ENCODE measurements around the gene FADS3.

Gene FADS3

DNA sequence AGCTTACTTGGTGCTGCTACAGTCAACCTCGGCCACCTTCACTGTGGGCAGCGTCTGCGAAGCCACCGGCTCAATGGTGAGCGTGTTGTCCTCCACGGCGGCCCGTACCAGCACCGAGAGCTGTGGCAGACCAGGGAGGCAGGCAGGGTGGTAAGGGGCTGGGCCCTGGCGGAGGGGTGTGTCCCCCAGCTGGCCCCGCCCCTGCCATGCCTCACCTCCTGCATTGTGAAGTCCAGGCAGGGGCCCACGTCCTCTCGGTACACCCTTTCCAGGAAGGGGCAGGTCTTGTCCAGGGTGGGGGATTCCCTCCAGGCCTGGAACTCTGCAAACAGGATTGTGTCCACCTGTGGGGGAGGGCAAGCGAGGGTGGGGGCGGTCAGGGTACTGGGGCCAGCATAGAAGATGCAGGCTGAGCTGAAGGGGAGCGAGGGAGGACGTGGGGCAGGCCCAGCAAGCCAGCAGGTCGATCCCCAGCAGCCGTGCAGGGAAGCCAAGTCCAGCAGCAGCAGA, 13.2 kb upstream of the FADS3 start:
- H3K4me1 ChIP-seq (ENCODE audit: control insufficient read depth, low read depth, low read length): peaks cover 11% of the 10 kb centered on the region
- H3K4me3 ChIP-seq (ENCODE audit: low read length): peak overlapping the region; percentile 43
- H3K9ac ChIP-seq (ENCODE audit: low read length): no peak overlapping the region
- H3K27me3 ChIP-seq (ENCODE audit: control insufficient read depth, insufficient read depth, low read length): no peaks in the 10 kb centered on the region
- no peaks in the 10 kb centered on the region for H3K36me3 ChIP-seq (ENCODE audit: control insufficient read depth, low read depth, low read length)
- no peak overlapping the region for H3K27ac ChIP-seq (ENCODE audit: low read length)
- no peaks in the 10 kb centered on the region for H3K9me3 ChIP-seq (ENCODE audit: control insufficient read depth, low read depth, low read length)

DNA sequence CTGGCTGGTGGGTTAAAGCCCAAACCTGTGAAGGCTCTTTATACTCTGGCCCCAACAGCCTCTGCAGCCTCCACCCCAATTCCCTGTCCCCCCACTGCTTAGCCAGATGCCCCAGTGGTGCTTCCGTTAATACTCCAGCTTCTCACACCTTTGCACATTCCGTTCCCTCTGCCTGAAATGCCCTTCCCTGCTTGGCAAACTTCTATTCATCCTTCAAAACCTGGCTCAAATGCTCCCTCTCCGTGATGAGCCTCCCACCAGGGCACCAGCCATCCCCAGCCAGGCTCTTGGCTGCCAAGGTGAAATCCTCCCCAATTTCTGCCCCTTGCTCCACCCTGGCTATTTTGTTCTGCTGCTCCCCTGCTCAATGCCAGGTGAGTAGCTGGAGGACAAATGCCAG, 12.5 kb upstream of the FADS3 start:
- Histone ChIP-seq H3K4me3 (ENCODE audit: low read length) (peak overlapping the region; percentile 43), H3K4me1 (ENCODE audit: control insufficient read depth, low read depth, low read length) (peaks cover 10% of the 10 kb centered on the region), H3K9ac (ENCODE audit: low read length) (no peak overlapping the region), H3K9me3 (ENCODE audit: control insufficient read depth, low read depth, low read length) (no peaks in the 10 kb centered on the region), H3K36me3 (ENCODE audit: control insufficient read depth, low read depth, low read length) (no peaks in the 10 kb centered on the region), H3K27me3 (ENCODE audit: control insufficient read depth, insufficient read depth, low read length) (no peaks in the 10 kb centered on the region), H3K27ac (ENCODE audit: low read length) (no peak overlapping the region)

DNA sequence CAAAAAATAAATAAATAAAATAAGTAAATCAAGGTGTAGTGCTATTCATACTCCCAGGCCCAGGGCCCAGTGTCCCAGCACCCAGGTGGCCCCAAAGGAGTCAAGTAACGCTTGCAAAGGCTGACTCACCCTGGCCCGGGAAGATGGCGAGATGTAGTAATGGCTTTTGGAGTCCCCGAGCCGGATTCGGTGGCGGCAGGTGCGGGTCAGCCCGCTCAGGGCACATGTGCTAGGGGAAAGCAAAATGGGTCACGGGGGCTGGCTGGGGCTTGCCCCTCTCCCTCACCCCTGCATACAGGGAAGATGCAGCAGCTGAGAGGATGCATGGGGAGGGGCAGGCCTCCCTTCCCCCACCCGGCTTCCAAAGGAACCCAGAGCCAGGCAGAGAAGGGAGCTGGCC, 11.0 kb upstream of the FADS3 start:
- Histone ChIP-seq H3K9ac (ENCODE audit: low read length) (no peak overlapping the region), H3K27me3 (ENCODE audit: control insufficient read depth, insufficient read depth, low read length) (no peaks in the 10 kb centered on the region), H3K9me3 (ENCODE audit: control insufficient read depth, low read depth, low read length) (no peaks in the 10 kb centered on the region), H3K36me3 (ENCODE audit: control insufficient read depth, low read depth, low read length) (no peaks in the 10 kb centered on the region), H3K4me3 (ENCODE audit: low read length) (no peak overlapping the region), H3K4me1 (ENCODE audit: control insufficient read depth, low read depth, low read length) (peaks cover 4% of the 10 kb centered on the region), H3K27ac (ENCODE audit: low read length) (no peak overlapping the region)

DNA sequence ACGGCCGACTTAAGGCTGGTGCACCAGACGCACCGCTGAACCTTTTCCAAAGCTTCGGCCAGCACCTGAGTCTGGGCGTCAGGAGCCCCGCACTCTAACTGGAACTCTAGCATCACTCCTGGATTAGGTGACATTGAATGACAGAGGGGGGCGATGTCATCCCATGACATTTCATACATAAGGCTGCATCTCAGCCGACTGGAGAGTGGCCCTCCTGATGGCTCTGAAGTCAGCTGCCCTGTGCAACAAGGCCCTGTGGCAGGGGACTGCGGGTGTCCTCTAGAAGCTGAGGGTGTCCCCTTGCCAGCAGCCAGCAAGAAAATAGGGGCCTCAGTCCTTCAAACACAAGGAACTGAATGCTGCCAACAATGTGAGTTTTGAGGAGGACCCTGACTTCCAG, 10.1 kb upstream of the FADS3 start:
- Histone ChIP-seq H3K9ac (ENCODE audit: low read length) (no peak overlapping the region), H3K27me3 (ENCODE audit: control insufficient read depth, insufficient read depth, low read length) (no peaks in the 10 kb centered on the region), H3K4me3 (ENCODE audit: low read length) (no peak overlapping the region), H3K36me3 (ENCODE audit: control insufficient read depth, low read depth, low read length) (no peaks in the 10 kb centered on the region), H3K27ac (ENCODE audit: low read length) (no peak overlapping the region), H3K9me3 (ENCODE audit: control insufficient read depth, low read depth, low read length) (no peaks in the 10 kb centered on the region), H3K4me1 (ENCODE audit: control insufficient read depth, low read depth, low read length) (peaks cover 4% of the 10 kb centered on the region)

DNA sequence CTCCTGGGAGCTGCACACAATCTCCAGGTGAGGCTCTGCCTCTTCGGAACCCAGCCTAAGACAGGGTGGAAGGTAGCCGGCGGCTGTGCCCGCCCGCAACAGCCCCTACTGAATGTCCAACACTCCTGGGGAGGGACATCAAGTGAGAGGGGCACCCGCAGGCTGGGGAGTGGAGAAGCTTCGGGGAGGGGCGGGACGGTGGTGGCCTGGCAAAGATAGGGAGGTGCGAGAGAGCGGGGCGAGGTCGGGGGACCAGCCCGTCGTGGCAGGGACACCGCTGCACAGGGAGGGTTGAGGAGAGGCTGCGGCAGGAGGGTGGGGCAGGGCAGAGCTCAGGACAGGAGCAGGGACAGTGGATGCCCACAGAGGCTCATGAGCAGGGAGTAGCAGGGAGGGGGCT, 8.9 kb upstream of the FADS3 start:
- Histone ChIP-seq H3K4me3 (ENCODE audit: low read length) (no peak overlapping the region), H3K9me3 (ENCODE audit: control insufficient read depth, low read depth, low read length) (no peaks in the 10 kb centered on the region), H3K4me1 (ENCODE audit: control insufficient read depth, low read depth, low read length) (peaks cover 4% of the 10 kb centered on the region), H3K27ac (ENCODE audit: low read length) (no peak overlapping the region), H3K36me3 (ENCODE audit: control insufficient read depth, low read depth, low read length) (no peaks in the 10 kb centered on the region), H3K27me3 (ENCODE audit: control insufficient read depth, insufficient read depth, low read length) (no peaks in the 10 kb centered on the region), H3K9ac (ENCODE audit: low read length) (no peak overlapping the region)

DNA sequence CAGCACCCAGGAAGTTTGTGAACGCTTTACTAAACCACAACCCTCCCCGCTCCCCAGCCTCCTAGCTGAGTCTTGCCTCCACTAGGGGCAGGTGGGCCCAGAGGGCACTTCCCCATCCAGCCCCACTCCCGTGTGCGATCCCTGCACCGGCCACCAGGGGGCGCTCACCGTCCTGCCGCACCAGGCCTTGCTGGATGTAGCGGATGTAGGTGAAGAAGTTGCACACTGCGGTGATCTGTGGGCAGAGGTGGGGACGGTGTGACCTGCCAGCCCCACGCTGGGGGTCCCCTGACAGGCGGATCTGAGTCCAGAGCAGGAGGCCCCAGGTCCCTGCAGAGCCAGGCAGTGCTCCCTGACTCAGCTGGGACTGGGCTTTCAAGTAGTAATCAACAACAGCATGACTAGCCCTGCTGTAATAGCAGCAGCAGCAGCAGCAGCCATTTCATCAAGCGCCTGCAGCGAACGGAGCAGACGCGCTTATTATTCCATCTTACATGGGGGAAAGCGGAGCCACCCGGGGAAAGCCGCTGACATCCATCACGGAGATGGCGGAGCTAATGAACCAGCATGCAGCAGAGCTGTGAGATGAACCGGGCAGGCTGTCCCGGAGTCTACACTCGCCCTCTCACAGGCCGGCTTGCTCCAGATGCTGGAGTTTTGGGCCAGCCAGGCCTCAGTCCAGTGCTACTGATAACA, 7.9 kb upstream of the FADS3 start:
- no peak overlapping the region for H3K4me3 ChIP-seq (ENCODE audit: low read length)
- no peak overlapping the region for H3K27ac ChIP-seq (ENCODE audit: low read length)
- H3K9ac ChIP-seq (ENCODE audit: low read length): no peak overlapping the region
- no peaks in the 10 kb centered on the region for H3K27me3 ChIP-seq (ENCODE audit: control insufficient read depth, insufficient read depth, low read length)
- no peaks in the 10 kb centered on the region for H3K36me3 ChIP-seq (ENCODE audit: control insufficient read depth, low read depth, low read length)
- H3K4me1 ChIP-seq (ENCODE audit: control insufficient read depth, low read depth, low read length): no peaks in the 10 kb centered on the region
- no peaks in the 10 kb centered on the region for H3K9me3 ChIP-seq (ENCODE audit: control insufficient read depth, low read depth, low read length)

DNA sequence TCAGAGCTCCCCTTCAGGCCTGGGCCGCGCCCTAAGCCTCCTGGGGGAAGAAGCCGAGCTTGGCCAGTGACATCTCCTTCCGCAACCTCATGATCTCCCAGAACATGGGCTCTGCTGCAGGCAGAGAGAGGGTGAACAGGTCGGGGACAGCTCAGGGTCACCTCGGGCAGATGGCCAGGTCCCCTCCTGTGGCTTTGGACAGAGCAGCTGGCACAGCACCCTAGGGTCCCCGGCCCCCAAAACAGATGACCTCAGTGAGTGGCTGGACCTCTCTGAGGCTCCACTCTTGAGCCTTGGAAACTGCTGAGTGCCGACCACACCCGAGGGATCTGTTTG, 6.9 kb upstream of the FADS3 start:
- no peaks in the 10 kb centered on the region for H3K4me1 ChIP-seq (ENCODE audit: control insufficient read depth, low read depth, low read length)
- no peak overlapping the region for H3K4me3 ChIP-seq (ENCODE audit: low read length)
- no peak overlapping the region for H3K9ac ChIP-seq (ENCODE audit: low read length)
- no peaks in the 10 kb centered on the region for H3K36me3 ChIP-seq (ENCODE audit: control insufficient read depth, low read depth, low read length)
- no peaks in the 10 kb centered on the region for H3K27me3 ChIP-seq (ENCODE audit: control insufficient read depth, insufficient read depth, low read length)
- H3K9me3 ChIP-seq (ENCODE audit: control insufficient read depth, low read depth, low read length): no peaks in the 10 kb centered on the region
- no peak overlapping the region for H3K27ac ChIP-seq (ENCODE audit: low read length)

DNA sequence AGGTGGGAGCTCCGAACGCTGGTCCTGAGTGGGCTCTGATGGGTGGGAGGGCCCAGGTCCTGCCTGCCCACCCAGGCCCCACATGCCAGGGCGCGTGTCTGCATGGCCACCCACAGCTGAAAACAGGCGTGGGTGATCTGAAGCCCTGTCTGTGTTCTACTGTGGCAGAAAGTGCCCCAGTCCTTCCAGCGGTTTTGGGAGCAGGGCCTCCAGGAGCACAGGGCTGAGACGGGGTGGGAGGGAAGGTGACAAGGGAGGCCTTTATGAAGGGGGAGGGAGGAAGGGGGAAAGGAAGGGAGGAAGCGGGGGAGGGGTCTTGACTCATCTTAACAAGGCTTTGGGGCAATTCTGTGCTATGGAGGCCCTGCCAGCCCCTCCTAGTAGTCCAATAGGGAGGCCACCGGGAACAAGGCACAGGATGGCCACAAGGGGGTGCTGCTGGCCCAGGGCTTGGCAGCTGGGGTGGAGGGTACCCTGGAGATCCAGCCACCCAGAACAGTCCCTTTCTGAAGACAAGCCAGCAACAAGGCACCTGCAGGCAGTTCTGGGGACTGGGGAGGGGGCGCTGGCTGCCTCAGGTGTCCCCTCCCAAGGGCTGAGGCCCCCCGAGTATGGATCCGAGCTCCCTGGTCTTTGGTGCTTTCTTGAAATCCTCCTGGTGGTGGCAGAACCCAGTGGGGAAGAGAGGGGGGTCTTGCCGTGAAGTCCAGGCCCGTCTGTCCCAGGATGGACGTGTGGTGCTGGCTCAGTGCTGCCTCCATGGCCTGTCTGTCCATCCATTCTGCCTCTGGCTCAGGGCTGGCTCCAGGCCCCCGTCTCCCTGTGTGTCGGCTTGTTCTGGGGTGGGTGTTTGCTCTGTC, 6.3 kb upstream of the FADS3 start:
- no peaks in the 10 kb centered on the region for H3K4me1 ChIP-seq (ENCODE audit: control insufficient read depth, low read depth, low read length)
- no peaks in the 10 kb centered on the region for H3K36me3 ChIP-seq (ENCODE audit: control insufficient read depth, low read depth, low read length)
- no peaks in the 10 kb centered on the region for H3K27me3 ChIP-seq (ENCODE audit: control insufficient read depth, insufficient read depth, low read length)
- no peak overlapping the region for H3K27ac ChIP-seq (ENCODE audit: low read length)
- H3K9me3 ChIP-seq (ENCODE audit: control insufficient read depth, low read depth, low read length): no peaks in the 10 kb centered on the region
- H3K4me3 ChIP-seq (ENCODE audit: low read length): no peak overlapping the region
- H3K9ac ChIP-seq (ENCODE audit: low read length): no peak overlapping the region

DNA sequence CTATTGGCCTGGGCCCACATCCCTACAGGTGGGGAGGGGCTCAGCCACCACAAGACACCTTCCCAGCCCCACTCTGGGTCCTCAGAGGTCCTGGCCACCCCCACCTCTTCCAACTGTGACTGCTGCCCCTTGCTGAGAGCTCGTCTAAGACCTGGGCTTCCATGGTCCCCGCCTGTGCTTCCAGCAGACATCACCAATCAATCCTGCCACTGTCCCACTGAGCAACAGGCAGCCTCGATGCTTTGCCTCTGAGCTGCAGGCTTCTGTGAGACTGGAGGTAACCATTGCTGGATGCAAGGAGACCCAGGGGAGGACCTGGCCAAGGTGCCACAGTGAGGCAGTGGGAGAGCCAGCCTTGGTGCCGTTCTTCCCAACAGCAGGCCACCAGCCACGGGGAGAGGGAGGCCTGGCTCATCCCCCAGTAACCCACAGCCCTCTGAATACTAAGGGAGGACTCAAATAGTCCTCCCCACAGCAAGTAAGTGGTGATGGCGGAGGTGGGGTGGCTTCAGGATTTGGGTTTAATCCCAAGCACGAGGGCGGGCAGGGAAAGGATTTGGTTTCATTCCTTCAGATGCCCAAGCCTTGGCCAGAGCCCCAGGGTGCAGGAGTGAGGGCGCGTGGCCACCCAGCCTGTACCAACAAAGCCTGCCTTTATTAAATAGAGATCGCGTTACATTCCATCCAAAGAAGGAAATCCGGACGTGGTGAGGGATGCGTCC, 5.5 kb upstream of the FADS3 start:
- H3K9ac ChIP-seq (ENCODE audit: low read length): no peak overlapping the region
- H3K9me3 ChIP-seq (ENCODE audit: control insufficient read depth, low read depth, low read length): no peaks in the 10 kb centered on the region
- no peak overlapping the region for H3K27ac ChIP-seq (ENCODE audit: low read length)
- H3K4me1 ChIP-seq (ENCODE audit: control insufficient read depth, low read depth, low read length): no peaks in the 10 kb centered on the region
- H3K36me3 ChIP-seq (ENCODE audit: control insufficient read depth, low read depth, low read length): no peaks in the 10 kb centered on the region
- no peaks in the 10 kb centered on the region for H3K27me3 ChIP-seq (ENCODE audit: control insufficient read depth, insufficient read depth, low read length)
- H3K4me3 ChIP-seq (ENCODE audit: low read length): no peak overlapping the region

DNA sequence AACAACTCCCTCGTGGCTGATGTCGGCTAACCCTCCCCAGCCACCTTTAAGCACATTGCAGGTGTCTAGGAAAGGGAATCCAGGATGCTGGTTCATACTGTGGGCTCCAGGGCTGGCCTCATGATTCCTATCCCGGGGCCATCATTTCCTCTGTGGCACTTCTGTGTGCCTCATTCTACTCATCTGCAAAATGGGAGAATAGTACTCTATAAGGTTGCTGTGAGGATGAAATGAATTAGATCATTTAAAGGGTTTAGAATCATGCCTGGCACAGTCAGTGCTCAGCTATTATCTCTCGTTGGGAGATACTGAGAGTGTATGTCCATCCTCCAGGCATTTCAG, 4.3 kb upstream of the FADS3 start:
- H3K4me1 ChIP-seq (ENCODE audit: control insufficient read depth, low read depth, low read length): peaks cover 3% of the 10 kb centered on the region
- no peak overlapping the region for H3K27ac ChIP-seq (ENCODE audit: low read length)

DNA sequence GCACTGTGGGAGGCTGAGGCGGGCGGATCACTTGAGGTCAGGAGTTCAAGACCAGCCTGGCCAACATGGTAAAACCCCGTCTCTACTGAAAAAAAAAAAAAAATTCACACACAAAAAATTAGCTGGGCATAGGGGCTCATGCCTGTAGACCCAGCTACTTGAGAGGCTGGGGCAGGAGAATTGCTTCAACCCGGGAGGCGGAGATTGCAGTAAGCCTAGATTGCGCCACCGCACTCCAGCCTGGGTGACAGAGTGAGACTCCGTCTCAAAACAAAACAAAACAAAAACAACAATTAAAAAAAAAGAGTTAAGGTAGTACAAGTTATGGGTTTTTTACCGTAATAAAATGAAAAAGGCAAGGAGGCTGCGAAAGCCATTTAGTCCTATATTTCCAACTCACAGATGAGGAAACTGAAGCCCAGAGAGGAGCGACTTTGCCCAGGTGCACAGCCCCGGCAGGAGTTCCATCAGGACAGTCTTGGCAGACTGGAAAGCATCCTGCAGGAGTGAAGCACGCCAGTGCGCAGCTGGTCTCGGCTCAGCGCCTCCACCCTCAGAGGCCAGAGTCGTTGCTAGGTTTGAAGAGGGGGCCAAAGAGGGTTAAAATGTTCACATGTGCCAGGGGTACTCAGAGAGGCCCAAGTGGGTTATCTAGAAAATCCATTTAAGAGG, 3.8 kb upstream of the FADS3 start:
- H3K9ac ChIP-seq (ENCODE audit: low read length): no peak overlapping the region
- peaks cover 6% of the 10 kb centered on the region for H3K4me1 ChIP-seq (ENCODE audit: control insufficient read depth, low read depth, low read length)
- H3K4me3 ChIP-seq (ENCODE audit: low read length): no peak overlapping the region
- no peaks in the 10 kb centered on the region for H3K36me3 ChIP-seq (ENCODE audit: control insufficient read depth, low read depth, low read length)
- H3K27me3 ChIP-seq (ENCODE audit: control insufficient read depth, insufficient read depth, low read length): peaks cover 3% of the 10 kb centered on the region
- no peak overlapping the region for H3K27ac ChIP-seq (ENCODE audit: low read length)
- no peaks in the 10 kb centered on the region for H3K9me3 ChIP-seq (ENCODE audit: control insufficient read depth, low read depth, low read length)

More for the DNA sequence above, 4.3 kb upstream of the FADS3 start:
- Histone ChIP-seq H3K9ac (ENCODE audit: low read length) (no peak overlapping the region), H3K27me3 (ENCODE audit: control insufficient read depth, insufficient read depth, low read length) (no peaks in the 10 kb centered on the region), H3K36me3 (ENCODE audit: control insufficient read depth, low read depth, low read length) (no peaks in the 10 kb centered on the region), H3K9me3 (ENCODE audit: control insufficient read depth, low read depth, low read length) (no peaks in the 10 kb centered on the region), H3K4me3 (ENCODE audit: low read length) (no peak overlapping the region)
